ENCODE data around the gene GRID1.

The GRID1 gene

GRCh38 chr10:85598646-85599045 lies 767.9 kb downstream of the GRID1 start:
- DNase-seq, result no peak

GRCh38 chr10:85597006-85597405 lies 769.6 kb downstream of the GRID1 start:
- DNase-seq, result no peak

DNA sequence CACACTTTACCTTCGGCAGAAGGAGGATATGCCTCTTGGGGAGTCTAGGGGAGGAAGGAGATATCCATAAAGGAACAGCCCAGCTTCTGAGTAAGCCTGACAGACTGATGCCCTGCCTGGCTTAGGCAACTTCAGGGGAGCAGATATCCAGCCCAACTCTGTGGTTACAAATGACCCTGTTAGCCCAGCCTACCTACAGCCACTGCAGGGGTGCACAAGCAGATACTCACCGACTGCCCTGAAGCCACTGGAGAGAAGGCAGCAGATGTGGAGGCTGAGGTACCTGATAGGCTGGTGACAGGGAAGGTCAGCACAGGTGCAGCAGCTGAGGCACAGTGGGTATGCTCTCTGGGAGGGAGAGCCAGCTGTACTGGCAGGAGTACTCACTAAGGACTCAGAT lies 770.2 kb downstream of the GRID1 start:
- DNase-seq, result no peak

GRCh38 chr10:85594239-85594638 lies 772.4 kb downstream of the GRID1 start:
- no peak for DNase-seq

- no peak for DNase-seq
Observed at GRCh38 chr10:85593226-85593772, 773.3 kb downstream of the GRID1 start.

DNA sequence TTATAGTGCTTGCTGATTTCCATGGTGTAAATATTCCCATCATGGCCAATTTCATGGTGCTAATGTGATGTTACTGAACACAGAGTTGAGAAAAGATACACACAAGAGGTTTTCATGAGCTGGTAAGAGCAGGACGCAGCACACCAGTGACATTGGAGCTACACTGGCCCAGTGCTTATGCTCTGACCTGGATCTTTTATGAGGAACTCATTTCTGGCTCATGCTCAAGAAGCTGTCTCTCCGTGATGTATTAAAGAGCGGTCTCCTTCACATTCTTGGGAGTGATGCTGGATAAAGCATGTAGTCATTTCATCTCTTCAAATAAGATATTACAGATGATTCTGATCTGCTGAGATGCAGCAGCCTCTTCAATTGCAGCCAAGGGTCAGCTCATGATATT lies 785.2 kb downstream of the GRID1 start:
- DNase-seq, result no peak

DNA sequence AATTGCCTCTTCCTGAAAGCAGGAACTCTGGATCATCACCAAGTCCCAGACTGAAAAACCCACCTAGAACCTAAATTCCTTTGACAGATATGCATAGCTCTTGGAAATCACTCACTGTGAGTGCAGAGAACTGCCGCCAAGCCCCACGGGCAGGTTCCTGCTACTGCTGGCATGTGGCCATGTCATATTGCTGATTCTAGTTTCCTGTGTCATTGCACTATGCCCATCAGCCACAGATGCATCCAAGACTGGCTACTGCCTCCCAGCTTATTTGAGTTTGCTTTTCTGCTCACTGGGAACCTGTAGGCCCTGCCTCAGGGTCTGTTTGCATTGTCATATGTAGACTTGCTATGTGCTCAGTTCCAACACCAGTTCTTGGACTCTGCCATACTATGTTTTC lies 786.0 kb downstream of the GRID1 start:
- peak; percentile 37 for DNase-seq

- no peak for DNase-seq
Observed at GRCh38 chr10:85578860-85579259, 787.7 kb downstream of the GRID1 start.

- DNase-seq, result no peak
Observed at GRCh38 chr10:85575441-85575840, 791.2 kb downstream of the GRID1 start.

GRCh38 chr10:85570871-85571270 lies 795.7 kb downstream of the GRID1 start:
- DNase-seq, result no peak

DNA sequence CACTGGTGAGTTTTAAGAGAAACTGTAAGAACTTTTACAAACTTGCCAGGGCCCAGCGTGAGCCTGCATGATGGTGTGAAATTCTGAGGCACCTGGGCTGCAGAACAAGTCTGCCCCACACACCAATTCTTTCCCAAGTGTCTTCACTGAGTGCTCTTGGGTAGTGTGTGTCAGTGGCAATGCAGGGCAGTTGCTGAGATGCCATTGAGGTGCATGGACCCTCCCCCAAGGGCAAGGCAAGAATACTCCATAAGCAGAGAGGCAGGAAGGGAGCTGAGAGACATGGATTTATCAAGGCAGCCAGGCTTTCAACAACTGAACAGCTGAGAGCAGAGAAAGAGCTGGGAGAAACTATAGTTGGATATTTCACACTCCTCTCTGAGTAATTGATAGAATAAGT lies 801.2 kb downstream of the GRID1 start:
- no peak for DNase-seq

DNA sequence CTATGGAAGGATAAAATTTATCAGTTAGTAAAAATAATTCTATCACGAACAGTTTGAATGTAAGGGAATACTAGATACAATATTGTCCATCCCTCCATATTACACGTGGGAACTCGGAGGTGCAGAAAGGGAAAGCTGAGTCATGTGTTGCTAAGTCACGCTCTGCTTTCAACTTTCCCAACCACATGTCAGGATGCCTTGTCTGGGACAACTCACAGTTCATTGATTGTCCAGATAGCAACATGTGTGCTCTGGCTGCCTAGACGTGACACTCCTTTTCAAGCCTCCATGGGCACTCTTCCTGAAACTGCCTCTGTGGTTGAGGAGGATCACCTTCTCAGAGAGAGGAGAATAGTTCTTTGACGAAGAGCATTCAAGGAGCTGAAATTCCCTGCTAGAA lies 808.1 kb downstream of the GRID1 start:
- no peak for DNase-seq

GRCh38 chr10:85557706-85558105 lies 808.9 kb downstream of the GRID1 start:
- no peak for DNase-seq

DNA sequence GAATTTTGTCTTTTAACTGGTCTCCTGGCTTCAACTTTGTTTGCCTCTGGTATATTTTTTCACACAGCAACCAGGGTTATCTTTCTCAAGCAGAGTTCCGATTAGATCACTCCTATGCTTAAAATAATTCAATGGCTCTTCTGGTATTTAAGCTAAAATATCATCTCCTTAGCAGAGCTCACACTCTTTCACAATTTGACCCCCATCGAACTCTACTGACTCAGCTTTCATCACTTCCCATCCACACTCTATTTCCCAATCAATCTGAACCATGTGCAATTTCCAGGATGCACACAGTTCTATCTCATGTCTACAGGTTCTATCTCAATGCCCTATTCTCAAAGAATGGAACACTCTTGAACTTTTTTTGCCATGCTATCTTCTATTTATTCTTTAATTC lies 809.5 kb downstream of the GRID1 start:
- no peak for DNase-seq

Data from RPMI8226 (cell line).